RWPE1 (cell line): ENCODE measurements around the gene GNB3.
A peak's percentile ranks its signal among the peaks of the same experiment; 100 is the strongest.

Source experiments
- CTCF ChIA-PET: fragments of 350-600 bp; sonication (Branson Sonifier 250); formaldehyde crosslinking; extraction: SDS; loops from one replicate; lab custom pipeline; 2021; lab: Yijun Ruan, JAX
- POLR2A ChIA-PET: fragments of 400-600 bp; formaldehyde crosslinking; extraction: SDS; loops from one replicate; lab custom pipeline; 2020; ENCODE audit warnings: antibody characterized with exemption; ENCODE audit not compliant: low non-redundant PET; lab: Yijun Ruan, JAX
- DNase-seq: peaks from one replicate; pipeline ENCODE4 v3.0.0; 2012; ENCODE audit warnings: low spot score
- H3K27ac ChIP-seq: fragments of 450-650 bp; 2 replicates; pipeline ENCODE4 v1.5.1; 2017
- CTCF ChIP-seq: fragments of 450-650 bp; conservative IDR thresholded peaks from 2 replicates; pipeline ENCODE4 v1.5.1; 2017; ENCODE audit warnings: low read depth, mild to moderate bottlenecking

The GNB3 gene

GRCh38 chr12:6828781-6829535 is 11.8 kb upstream of the GNB3 start:
- POLR2A ChIA-PET, result no interaction called here
- DNase-seq, result no peak
- CTCF ChIA-PET, result interaction anchor here (0.7 to 1.4 kb wide), 3 partner anchors 18 to 57 kb away, joined by 3 to 4 read pairs (median 3); partner anchors contain the start of gene LAG3
- H3K27ac ChIP-seq, result peak overlapping the region; percentile 78
- TF ChIP-seq CTCF, result no peak

GRCh38 chr12:6829536-6830220 is 11.0 kb upstream of the GNB3 start:
- CTCF ChIA-PET, result interaction anchor here (0.8 to 1.4 kb wide), 4 partner anchors 17 to 58 kb away, joined by 3 to 4 read pairs (median 3); partner anchors contain the start of gene LAG3
- DNase-seq, result no peak
- TF ChIP-seq CTCF, result no peak
- POLR2A ChIA-PET, result no interaction called here
- H3K27ac ChIP-seq, result peak overlapping the region; percentile 78

GRCh38 chr12:6830286-6830890 is 10.3 kb upstream of the GNB3 start:
- no peak for TF ChIP-seq CTCF
- ChIA-PET POLR2A (no interaction called here), CTCF (interaction anchor here (0.8 to 1.4 kb wide), 3 partner anchors 16 to 58 kb away, joined by 3 to 4 read pairs (median 3); partner anchors contain the start of gene LAG3)
- DNase-seq, result no peak
- peak overlapping the region; percentile 78; the same call in 1 of the 2 replicates for H3K27ac ChIP-seq

- DNase-seq, result no peak
- CTCF ChIA-PET, result interaction anchor here (1.2 kb wide), 1 partner anchor 16 kb away, joined by 3 read pairs; no protein-coding TSS in a partner anchor
- POLR2A ChIA-PET, result no interaction called here
- H3K27ac ChIP-seq, result no peak overlapping the region; the same call in 1 of the 2 replicates
- no peak for TF ChIP-seq CTCF
These were observed 9.7 kb upstream of the GNB3 start for GRCh38 chr12:6830999-6831398.

- TF ChIP-seq CTCF, result no peak
- H3K27ac ChIP-seq, result peak overlapping the region; percentile 13; the same call in 1 of the 2 replicates
- ChIA-PET CTCF (interaction anchor here (1.3 kb wide), 1 partner anchor 79 kb away, joined by 4 read pairs; the partner anchor contains the start of gene MLF2), POLR2A (no interaction called here)
- DNase-seq, result no peak
These were observed 9.2 kb upstream of the GNB3 start for GRCh38 chr12:6831450-6831995.

- no peak for TF ChIP-seq CTCF
- no peak for DNase-seq
- ChIA-PET CTCF (interaction anchor here (1.3 kb wide), 1 partner anchor 79 kb away, joined by 4 read pairs; the partner anchor contains the start of gene MLF2), POLR2A (no interaction called here)
- no peak overlapping the region for H3K27ac ChIP-seq
These were observed 8.6 kb upstream of the GNB3 start for GRCh38 chr12:6832125-6832524.
